HG02642 (cell line): ENCODE data around the gene ADGRB3.
"Not testable (repeated sequence)": the region's sequence is repeated elsewhere in the genome, so short reads cannot be mapped to it uniquely, and the experiment has no call there.

Experiments used
- ATAC-seq: cut with Tn5 transposase; IDR thresholded peaks from one replicate; pipeline ENCODE4 v1.9.1; 2021; ENCODE audit warnings: mild to moderate bottlenecking; ENCODE audit not compliant: unreplicated experiment, poor library complexity

Gene ADGRB3

DNA sequence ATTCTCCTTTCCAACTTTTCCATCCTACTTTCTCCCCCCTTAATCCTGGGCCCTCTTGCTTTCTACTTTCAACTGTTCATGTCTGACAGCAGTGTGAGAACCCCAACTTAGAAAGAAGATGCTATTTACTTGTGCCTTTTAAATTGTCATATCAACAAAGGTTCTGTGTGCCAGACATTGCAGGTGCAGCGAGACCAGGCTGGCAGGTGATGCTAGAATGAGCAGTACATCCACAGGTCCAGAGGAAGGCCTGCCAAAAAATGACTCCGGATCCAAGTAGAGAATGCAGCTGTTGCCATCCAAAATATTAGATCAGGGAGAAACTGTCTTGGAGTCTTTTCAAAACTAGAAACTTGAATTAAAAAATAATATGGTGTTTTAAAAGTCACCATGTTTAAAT lies 651.2 kb downstream of the ADGRB3 start:
- ATAC-seq: no peak

DNA sequence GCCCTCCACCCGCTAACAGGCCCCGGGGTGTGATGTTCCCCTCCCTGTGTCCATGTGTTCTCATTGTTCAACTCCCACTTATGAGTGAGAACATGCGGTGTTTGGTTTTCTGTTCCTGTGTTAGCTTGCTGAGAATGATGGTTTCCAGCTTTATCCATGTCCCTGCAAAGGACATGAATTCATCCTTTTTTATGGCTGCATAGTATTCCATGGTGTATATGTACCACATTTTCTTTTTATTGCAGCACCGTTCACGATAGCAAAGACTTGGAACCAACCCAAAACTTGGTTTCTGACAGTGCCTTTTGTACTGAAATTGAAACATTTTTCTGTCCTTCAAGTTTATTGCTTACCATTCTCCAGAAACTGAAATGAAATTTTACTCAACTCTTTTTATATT lies 653.1 kb downstream of the ADGRB3 start:
- ATAC-seq: not testable (repeated sequence)

DNA sequence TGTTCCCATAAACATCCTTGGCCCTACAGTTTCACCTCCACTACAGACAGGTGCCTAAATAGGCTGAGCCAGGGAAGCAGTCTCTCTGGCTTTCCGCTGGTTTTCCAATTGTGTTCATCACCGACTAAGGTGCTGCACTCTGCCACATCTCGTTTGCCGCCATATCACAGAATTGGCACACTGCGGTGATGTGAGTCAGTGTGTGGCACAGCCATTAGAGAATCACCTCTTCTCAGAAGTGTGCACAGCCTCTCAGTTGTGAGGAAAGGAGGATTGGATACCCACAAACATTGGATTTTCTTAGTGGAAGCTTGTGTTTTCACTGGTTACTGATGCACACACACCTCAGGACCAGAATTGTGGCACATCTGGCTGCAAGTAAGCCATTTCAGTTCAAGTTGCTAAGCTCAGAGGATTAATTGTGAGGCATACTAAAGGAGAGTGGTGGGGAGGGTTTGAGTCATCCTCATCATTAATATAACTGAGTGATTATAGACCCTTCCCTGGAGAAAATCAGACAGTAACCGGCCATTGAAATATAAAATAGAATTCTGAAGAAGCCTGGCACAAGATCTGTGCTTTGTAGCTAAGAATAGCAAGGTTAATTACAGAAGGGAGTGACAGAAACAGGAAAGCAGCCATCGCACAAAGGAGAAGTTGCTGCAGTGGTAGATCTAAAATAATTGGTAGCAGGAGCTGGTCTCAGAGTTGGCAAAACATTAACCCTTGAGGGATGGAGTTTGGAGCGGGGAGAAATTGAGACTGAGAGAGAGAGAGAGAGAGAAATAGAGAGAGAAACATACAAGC lies 654.8 kb downstream of the ADGRB3 start:
- ATAC-seq: no peak

DNA sequence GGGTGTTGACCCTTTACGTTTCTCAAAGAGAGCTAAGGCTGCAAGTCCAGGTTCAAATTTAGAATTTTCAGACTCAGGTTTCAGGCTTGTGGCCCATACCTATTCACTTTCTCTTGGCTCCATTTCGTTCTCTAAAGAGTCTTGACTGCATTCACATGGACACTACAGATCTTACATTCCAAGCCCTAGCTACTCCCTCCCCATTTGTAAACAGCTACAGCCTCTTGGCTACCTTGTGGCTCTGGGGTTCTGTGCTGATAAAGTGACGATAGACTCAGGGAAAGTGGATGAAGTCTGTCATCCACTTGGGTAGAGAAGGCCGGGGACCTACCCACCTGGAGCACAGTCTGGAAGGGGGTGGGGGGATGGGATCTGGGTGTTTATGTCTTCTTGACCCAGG lies 658.4 kb downstream of the ADGRB3 start:
- ATAC-seq: no peak

DNA sequence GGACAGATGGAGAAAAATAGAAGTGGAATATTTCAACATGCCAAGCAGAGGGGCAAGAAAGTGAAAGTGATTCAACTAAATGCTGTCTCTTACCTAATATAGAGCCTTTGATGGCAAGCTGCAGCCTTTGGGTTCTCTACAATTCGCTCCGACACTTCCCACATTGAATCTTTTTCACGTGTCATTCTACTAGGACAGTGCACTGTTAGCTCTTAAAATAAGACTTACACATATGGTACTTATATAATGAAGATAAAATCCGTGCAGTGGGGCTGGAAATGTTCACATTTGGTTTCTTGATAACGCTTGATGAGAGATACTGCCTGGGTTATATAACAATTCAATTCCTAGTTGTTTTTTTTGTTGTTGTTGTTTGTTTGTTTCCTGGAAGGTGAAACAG lies 659.3 kb downstream of the ADGRB3 start:
- no peak for ATAC-seq

DNA sequence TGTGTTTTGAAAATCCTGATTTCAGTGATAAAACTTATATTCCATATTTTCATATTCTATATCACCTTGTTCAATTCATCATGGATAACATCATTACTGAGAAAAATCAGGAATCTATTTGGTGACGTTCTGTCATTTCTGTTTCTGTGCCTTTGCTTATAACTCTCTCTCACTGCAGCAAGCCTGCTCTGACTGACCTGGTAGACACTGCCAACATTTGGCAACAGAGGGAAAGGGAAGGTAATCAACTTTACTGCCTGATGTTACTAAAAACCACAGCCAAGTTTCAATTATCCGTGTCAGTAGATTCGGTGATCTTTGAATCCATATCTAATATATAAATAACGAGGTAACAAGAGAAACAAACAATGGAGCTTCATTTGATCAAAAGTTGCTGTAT lies 659.8 kb downstream of the ADGRB3 start:
- ATAC-seq: no peak

DNA sequence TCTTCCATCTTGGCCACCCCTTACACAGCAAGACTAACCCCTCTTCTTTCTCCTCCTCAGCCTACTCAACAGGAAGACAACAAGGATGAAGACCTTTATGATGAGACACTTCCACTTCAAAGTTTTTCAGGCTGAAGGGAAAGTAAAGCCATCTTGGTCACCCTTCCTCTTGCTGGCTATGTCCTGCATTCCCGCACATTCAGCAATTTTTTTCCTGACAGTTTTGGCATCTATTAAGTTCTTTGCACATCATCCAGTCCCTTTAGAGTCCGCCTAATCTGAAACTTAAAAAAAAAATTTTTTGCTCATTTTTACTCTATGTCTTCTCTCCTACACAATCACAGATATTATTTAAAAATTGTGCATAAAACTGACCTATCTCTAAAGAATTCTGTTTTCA lies 668.3 kb downstream of the ADGRB3 start:
- no peak for ATAC-seq

DNA sequence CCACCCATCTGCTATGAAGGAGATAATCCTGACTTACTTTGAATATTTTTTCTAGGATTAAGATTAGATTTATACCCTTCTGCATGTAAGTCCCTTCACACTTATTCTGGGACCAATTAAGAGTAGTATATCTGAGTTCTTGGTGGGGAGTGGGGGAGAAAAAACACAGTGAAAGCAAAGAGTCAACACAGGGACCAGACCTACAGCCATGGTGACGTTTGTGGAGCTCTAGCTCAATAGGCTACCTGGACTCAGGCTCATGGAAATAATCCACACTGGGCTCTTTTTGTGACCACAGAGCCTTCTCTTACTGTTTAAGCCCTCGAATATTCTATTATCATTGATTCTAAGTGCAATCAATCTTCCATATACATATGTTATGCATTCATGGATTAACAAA lies 670.4 kb downstream of the ADGRB3 start:
- no peak for ATAC-seq

DNA sequence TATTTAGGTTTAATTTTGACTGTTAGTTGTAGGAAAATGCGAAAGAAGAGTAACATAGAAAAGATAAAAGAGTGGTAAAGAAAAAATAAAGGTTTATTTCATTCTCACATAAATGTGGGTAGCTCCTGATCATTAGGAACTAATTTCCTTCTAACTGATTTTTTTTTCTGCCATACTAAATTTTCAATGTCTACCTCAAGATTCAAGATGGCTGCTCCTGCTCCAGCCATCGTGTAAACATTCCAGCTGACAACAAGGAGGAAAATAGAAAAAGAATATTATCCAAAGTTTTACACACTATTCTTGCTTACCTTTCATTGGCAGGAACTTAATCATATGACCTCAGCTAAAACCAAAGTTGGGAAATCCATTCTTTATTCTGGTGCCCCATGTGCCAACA lies 673.5 kb downstream of the ADGRB3 start:
- no peak for ATAC-seq

DNA sequence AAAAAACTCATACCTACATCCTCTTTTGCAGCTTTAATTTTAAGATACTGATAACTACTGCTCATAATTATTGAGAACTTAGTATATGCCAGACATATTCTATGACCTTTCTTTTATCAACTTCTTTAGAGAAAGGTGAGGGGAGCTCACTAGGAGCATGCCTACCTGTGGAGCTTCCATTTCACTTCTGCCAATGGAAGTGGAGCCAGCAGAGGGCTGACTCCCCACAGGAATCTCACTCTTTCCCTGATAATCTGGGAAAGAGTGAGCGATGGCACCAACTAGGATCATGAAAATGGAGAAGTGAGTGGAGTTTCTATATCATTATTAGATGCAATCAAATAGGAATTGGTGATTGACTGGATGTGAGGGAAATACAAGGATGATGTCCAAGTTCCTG lies 676.8 kb downstream of the ADGRB3 start:
- no peak for ATAC-seq

DNA sequence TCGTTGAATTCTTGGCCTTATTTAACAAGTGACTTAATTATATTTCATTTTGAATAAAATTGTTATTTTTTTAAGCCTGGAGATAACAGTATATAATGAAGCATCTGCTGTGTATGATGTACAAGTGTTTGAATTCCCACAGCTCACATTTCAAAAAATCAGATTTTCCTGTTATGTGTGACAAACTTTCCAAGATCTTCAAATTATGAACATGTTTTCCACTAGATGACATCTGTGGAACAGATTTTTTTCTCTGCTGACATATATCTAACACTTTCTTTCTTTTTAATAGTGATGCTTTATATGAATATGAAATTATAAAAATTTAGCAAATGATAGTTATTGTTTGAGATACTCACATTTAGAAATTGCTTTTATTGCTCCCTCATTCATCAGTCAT lies 678.9 kb downstream of the ADGRB3 start:
- no peak for ATAC-seq

DNA sequence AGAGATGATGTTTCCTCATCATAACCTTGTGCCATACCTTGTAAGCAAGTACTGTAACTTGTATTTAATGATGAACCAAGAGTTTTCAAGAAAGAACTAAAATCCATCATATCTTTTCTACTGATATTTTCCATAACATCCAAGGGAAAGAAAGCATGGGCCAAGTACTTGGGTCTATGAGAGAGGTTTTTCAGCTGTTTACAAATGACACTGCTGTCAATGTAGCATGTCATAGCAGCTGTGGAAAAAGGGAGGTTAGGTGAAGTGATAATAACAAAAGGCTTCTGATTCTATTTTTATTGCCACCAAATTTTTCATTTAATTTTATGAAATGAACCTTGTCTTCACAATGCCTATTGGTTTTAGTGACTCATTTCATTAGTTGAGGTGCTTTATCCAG lies 679.4 kb downstream of the ADGRB3 start:
- no peak for ATAC-seq

DNA sequence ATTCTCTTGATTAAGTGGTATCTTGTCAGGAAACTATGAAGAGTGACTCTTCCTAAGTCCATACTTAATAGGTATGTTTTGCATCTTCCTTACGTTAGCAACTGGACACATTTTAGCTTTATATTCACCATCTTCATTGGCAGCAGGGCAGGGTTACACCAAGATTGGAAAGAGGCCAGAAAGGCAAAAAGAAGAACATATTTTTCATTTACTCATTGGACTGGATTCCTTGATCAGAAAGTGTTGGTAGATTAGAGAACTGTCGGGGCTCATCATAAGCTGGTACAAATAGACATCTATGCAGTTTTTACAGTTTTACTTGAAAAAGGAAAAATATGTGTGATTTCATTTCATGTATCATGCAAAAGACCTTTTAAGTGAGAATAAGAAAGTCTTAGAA lies 696.8 kb downstream of the ADGRB3 start:
- no peak for ATAC-seq

DNA sequence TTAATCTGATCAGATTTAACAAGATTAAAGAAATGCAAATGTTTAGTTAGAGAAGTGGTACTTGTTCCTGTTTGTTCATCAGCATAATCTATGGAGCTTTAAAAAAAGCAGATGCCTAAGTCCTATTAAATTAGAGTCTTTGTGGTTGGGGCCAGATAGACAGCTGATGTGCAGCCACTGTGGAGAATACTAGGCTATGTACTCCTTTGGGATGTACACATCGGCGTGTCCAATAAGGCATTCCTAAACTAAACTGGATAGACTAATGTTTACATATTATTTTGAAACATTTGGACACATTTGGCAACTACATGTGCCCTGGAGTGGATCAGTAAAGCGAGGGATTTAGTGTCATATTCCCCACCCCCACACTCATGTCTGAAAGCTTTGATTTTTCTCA lies 702.2 kb downstream of the ADGRB3 start:
- no peak for ATAC-seq

DNA sequence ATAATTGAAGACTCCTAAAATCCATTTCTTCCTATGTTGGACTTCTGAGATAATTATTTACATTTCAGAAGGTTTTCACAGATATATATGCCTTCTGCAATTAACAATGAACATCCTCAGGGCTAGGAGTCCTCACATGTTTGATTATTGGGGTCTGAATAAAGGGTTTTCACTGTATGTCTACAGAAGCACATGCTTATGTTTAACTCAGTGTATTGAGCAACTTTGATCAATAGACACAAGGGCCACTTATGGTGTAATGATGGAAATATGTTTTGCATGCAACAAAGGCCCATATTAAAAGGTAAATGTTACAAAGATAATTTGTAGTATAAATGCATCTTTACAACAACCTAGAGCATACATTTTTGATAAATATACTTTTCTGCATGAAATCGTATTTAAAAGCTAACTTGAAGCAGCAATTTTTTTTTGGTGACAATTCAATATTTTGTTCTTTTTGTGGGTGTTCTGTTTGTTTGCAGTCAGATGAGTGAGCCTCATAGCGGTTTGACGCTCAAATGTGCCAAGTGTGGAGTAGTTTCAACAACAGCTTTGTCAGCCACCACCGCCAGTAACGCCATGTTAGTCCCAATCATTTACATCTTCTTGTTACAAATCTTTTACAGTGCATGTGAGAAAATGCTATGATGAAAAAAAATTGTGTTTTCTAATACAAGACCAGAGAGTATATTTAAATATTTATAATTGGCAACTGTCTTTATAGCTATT lies 703.5 kb downstream of the ADGRB3 start:
- ATAC-seq: no peak

DNA sequence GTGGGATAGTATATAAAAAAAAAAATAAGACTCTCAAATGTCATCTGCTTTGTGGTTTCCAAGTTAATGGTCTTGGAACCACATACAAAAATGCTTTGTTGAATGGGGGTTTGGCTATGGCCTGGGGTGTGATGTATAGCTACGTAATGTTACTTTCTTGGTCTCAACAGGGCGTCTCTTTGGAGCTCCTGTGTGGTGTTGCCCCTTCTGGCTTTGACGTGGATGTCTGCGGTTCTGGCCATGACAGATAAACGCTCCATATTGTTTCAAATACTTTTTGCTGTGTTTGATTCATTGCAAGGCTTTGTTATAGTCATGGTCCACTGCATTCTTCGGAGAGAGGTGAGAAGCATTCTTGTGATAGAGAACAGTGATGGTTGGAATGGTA lies 704.1 kb downstream of the ADGRB3 start:
- no peak for ATAC-seq

DNA sequence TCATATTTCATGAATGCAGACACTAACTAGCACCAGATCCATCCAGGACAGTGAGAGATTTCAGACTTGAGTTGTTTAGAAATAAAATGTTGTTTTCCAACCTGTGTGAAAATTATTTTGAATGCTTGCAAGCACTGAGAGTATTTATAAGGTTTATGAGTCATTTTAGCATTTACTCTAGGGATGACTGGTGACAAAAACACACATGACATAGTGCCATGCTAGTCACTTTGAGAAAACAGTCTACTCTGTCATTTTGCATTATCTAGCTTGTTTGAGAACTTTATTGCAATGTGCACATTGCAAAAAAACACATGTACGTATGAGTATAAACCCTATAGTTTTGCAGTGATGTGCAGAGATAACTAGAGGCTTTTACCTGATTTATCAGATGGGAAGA lies 705.1 kb downstream of the ADGRB3 start:
- ATAC-seq: no peak

DNA sequence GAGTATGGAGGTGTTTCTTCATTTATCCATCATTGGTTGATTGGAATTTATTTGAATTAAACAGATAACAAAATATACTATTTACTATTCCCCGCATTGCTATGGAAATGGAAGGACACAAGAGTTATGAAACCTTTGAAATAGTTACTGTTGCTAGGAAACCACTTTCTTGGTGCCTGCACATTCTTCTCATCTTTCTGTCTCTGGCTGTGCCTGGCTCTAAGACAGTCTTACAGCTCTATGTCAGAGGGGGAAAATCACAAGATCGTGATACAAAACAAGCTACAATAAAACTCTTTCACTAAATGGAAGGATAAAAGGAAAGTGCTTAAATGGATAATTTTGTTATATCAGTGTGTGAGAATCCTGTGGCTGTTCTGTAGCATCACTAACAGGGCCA lies 708.8 kb downstream of the ADGRB3 start:
- ATAC-seq: no peak

DNA sequence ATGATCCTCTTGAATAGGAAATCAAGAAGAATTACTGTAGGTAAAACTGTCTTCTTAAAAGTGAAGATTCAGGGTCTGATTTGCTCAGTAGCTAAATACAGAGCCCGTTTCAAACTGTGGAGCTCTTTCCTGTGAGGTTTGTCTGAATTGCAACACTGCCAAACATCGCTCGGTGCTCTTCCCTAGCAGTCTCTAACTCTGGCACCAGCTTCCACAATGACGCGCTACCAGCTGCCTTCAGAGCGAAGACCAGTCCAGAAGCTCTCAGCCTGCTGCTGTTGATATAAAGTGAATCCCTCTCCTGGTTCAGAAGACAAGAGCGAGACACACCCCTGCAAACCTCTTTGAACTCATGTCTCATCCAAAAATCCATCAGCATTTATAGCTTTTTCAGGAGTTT lies 714.7 kb downstream of the ADGRB3 start:
- ATAC-seq: no peak

DNA sequence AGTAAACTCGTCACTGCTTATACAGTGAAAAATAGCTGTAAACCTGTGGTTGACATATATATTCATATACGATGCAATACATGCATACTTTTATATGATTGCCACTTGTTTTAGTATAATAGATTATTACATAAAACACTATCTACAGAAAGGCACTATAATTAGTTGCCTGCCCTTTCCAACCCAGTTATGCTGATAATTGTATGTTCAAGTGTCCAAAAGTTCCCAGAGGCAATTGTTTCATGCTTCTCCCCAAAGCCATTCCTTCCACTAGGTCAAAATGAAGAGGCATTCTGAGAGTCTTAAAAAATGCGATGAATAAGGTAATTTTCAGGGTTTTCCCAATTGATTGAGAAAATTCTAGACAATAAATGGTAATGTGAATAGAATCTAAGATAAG lies 727.1 kb downstream of the ADGRB3 start:
- ATAC-seq: no peak

DNA sequence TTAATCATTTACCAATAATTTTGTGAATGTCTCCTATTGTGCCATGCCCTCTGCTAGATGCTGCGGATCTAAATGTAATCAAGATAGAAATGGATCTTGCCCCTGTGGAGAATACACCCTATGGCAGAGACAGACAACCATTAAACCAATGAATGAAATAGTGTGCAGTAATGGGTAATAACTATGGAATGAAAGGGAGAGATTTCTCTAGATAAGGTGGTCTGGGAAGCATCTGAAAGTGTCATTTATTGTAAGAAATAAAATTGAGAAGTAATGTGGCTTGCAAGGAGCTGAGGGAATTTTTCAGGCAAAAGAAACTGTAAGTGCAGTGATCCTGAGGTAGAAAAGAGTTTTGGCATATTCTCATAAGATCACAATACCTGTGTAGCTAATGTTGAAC lies 731.7 kb downstream of the ADGRB3 start:
- ATAC-seq: no peak

DNA sequence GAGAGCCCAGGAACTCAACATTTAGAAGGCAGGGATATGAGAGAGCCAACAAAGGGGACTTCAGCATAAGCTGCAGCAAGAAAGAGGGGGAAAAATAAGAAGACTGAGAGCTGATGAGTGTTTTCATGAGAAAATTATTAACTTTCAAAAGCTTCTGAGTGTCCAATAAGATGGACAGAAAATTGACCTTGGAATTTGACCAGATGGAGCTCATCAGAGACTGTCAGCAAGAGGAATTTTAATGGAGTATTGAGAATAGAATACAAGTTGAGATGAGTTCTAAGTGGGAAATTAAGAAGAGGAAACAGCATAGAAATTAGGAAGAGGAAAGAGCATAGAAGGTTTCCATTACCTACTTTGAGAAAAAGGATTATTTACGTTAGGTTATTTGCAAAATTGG lies 733.5 kb downstream of the ADGRB3 start:
- ATAC-seq: no peak
